HG02763 (cell line): ENCODE measurements around the gene PAQR4.

Source experiments
- ATAC-seq: cut with Tn5 transposase; IDR thresholded peaks from one replicate; pipeline ENCODE4 v1.9.1; 2021; ENCODE audit warnings: mild to moderate bottlenecking, moderate library complexity; ENCODE audit not compliant: unreplicated experiment

The PAQR4 gene

GRCh38 chr16:3020604-3021448 lies 51.7 kb downstream of the PAQR4 start:
- no peak for ATAC-seq

- no peak for ATAC-seq
These were observed 52.5 kb downstream of the PAQR4 start for GRCh38 chr16:3021449-3022207.

GRCh38 chr16:3022208-3022683 lies 53.1 kb downstream of the PAQR4 start:
- no peak for ATAC-seq

GRCh38 chr16:3022684-3023414 lies 53.7 kb downstream of the PAQR4 start:
- no peak for ATAC-seq
